Neural progenitor cell (in vitro differentiated cells): ENCODE results near the gene FAM110A. TPM values are rescaled to one million over a fixed set of nuclear protein-coding genes. Genes with fewer than 3 reads are reported as not detected.

Experiments
- DNase-seq: peaks from one replicate; pipeline ENCODE4 v3.0.0-alpha.2; 2016; ENCODE audit warnings: low spot score
- H2AFZ ChIP-seq: fragments of 200-600 bp; sonication (generic); replicated peaks from 2 replicates; pipeline ENCODE4 v1.6.1; 2016; ENCODE audit warnings: antibody characterized with exemption
- H3F3A ChIP-seq: fragments of 200-600 bp; sonication (generic); 2 replicates; pipeline ENCODE4 v1.6.1; 2016; ENCODE audit warnings: antibody characterized with exemption, low read depth
- H3K27ac ChIP-seq: fragments of 200-600 bp; sonication (generic); 2 replicates; pipeline ENCODE4 v1.5.1; 2016; ENCODE audit warnings: mild to moderate bottlenecking
- H3K27me3 ChIP-seq: fragments of 200-600 bp; sonication (generic); 2 replicates; pipeline ENCODE4 v1.6.1; 2016; ENCODE audit warnings: mild to moderate bottlenecking, moderate library complexity
- H3K36me3 ChIP-seq: fragments of 200-600 bp; sonication (generic); 2 replicates; pipeline ENCODE4 v1.5.1; 2016
- H3K4me1 ChIP-seq: fragments of 200-600 bp; sonication (generic); 2 replicates; pipeline ENCODE4 v1.6.1; 2016; ENCODE audit warnings: mixed run types
- H3K4me2 ChIP-seq: fragments of 200-600 bp; sonication (generic); 2 replicates; pipeline ENCODE4 v1.6.1; 2016
- H3K4me3 ChIP-seq: fragments of 200-600 bp; sonication (generic); 2 replicates; pipeline ENCODE4 v1.5.1; 2016
- H3K79me2 ChIP-seq: fragments of 200-600 bp; sonication (generic); 2 replicates; pipeline ENCODE4 v1.6.1; 2016; ENCODE audit warnings: low read depth
- H3K9ac ChIP-seq: fragments of 200-600 bp; sonication (generic); 2 replicates; pipeline ENCODE4 v1.6.1; 2016
- H3K9me3 ChIP-seq: fragments of 200-600 bp; sonication (generic); 2 replicates; pipeline ENCODE4 v1.5.1; 2016; ENCODE audit warnings: low read depth
- H4K20me1 ChIP-seq: fragments of 200-600 bp; sonication (generic); 2 replicates; pipeline ENCODE4 v1.6.1; 2016; ENCODE audit warnings: low read depth
- H3K27ac Mint-ChIP-seq: 3 replicates; pipeline ENCODE4 v1.8.0; 2021; ENCODE audit warnings: mixed read lengths
- H3K27me3 Mint-ChIP-seq: 2 replicates; pipeline ENCODE4 v1.8.0; 2022; ENCODE audit warnings: low read depth, mild to moderate bottlenecking, inconsistent platforms, moderate library complexity, mixed read lengths; ENCODE audit not compliant: insufficient read depth
- H3K36me3 Mint-ChIP-seq: 3 replicates; pipeline ENCODE4 v1.8.0; 2021; ENCODE audit warnings: mixed read lengths
- H3K4me1 Mint-ChIP-seq: 3 replicates; pipeline ENCODE4 v1.8.0; 2021; ENCODE audit warnings: mixed read lengths
- H3K4me3 Mint-ChIP-seq: 3 replicates; pipeline ENCODE4 v1.8.0; 2021; ENCODE audit warnings: mild to moderate bottlenecking, moderate library complexity, mixed read lengths
- H3K9me3 Mint-ChIP-seq: 3 replicates; pipeline ENCODE4 v1.8.0; 2020; ENCODE audit warnings: mixed read lengths
- CTCF ChIP-seq: fragments of 200-600 bp; sonication (generic); IDR thresholded peaks from 2 replicates; pipeline ENCODE4 v1.5.1; 2017; ENCODE audit warnings: antibody characterized with exemption, mild to moderate bottlenecking
- EZH2 ChIP-seq: fragments of 200-600 bp; sonication (generic); IDR thresholded peaks from 2 replicates; pipeline ENCODE4 v1.6.1; 2017; ENCODE audit warnings: antibody characterized with exemption, mild to moderate bottlenecking, moderate library complexity
- EZH2phosphoT487 ChIP-seq: fragments of 200-600 bp; sonication (generic); IDR thresholded peaks from 2 replicates; pipeline ENCODE4 v1.6.1; 2017; ENCODE audit warnings: antibody characterized with exemption
- total RNA-seq: library from RNA; depleted of rRNA; stranded (reverse); fragments of >200 nt; gene quantifications from 2 replicates; pipeline ENCODE4 v1.2.3, GENCODE V29; 2015; ENCODE audit warnings: low replicate concordance

FAM110A gene
- total RNA-seq, 1 donor from 2014 or later = 2.9 TPM

- peaks cover 14% of the 10 kb centered on the region for H3F3A ChIP-seq
- H3K4me2 ChIP-seq = no peak overlapping the region
- peaks cover 20% of the 10 kb centered on the region for H4K20me1 ChIP-seq
- H3K27ac Mint-ChIP-seq = no peak overlapping the region
- no peaks in the 10 kb centered on the region for H3K36me3 ChIP-seq
- H3K4me3 ChIP-seq = no peak overlapping the region
- H3K27ac ChIP-seq = no peak overlapping the region
- peaks cover 4% of the 10 kb centered on the region for H3K9me3 Mint-ChIP-seq
- peaks cover 58% of the 10 kb centered on the region for H3K27me3 ChIP-seq
- H3K4me1 ChIP-seq = peaks cover 6% of the 10 kb centered on the region
- H3K4me1 Mint-ChIP-seq = peaks cover 23% of the 10 kb centered on the region
- TF ChIP-seq CTCF (no peak), EZH2phosphoT487 (no peak), EZH2 (no peak)
- no peak overlapping the region for H3K9ac ChIP-seq
- H3K4me3 Mint-ChIP-seq = no peak overlapping the region
- H3K9me3 ChIP-seq = no peaks in the 10 kb centered on the region
- peaks cover 4% of the 10 kb centered on the region for H3K36me3 Mint-ChIP-seq
- H2AFZ ChIP-seq = no peak overlapping the region
- H3K79me2 ChIP-seq = no peaks in the 10 kb centered on the region
- DNase-seq = no peak
- peaks cover 36% of the 10 kb centered on the region for H3K27me3 Mint-ChIP-seq
Observed at GRCh38 chr20:839626-840025, 6.1 kb downstream of the FAM110A start.

- no peak overlapping the region for H2AFZ ChIP-seq
- peak overlapping the region; percentile 73 for H3K4me3 Mint-ChIP-seq
- peaks cover 12% of the 10 kb centered on the region for H3F3A ChIP-seq
- no peaks in the 10 kb centered on the region for H3K9me3 ChIP-seq
- no peak overlapping the region for H3K27ac Mint-ChIP-seq
- H3K79me2 ChIP-seq = no peaks in the 10 kb centered on the region
- peaks cover 3% of the 10 kb centered on the region for H3K4me1 ChIP-seq
- peak overlapping the region; percentile 71 for H3K4me3 ChIP-seq
- no peaks in the 10 kb centered on the region for H3K36me3 ChIP-seq
- peaks cover 16% of the 10 kb centered on the region for H3K4me1 Mint-ChIP-seq
- H3K9me3 Mint-ChIP-seq = peaks cover 4% of the 10 kb centered on the region
- peaks cover 30% of the 10 kb centered on the region for H3K27me3 Mint-ChIP-seq
- peaks cover 26% of the 10 kb centered on the region for H4K20me1 ChIP-seq
- H3K36me3 Mint-ChIP-seq = peaks cover 4% of the 10 kb centered on the region
- peak overlapping the region; percentile 98 for H3K4me2 ChIP-seq
- H3K27me3 ChIP-seq = peaks cover 61% of the 10 kb centered on the region
- no peak overlapping the region for H3K9ac ChIP-seq
- TF ChIP-seq EZH2phosphoT487 = no peak
- no peak for TF ChIP-seq EZH2
- no peak for TF ChIP-seq CTCF
- no peak overlapping the region for H3K27ac ChIP-seq
- DNase-seq = no peak
Observed at GRCh38 chr20:840503-840857, 7.0 kb downstream of the FAM110A start.

- Histone ChIP-seq H3K36me3 (no peaks in the 10 kb centered on the region), H3K79me2 (no peaks in the 10 kb centered on the region), H3K4me2 (peak overlapping the region; percentile 98), H2AFZ (peak overlapping the region; percentile 80), H3K27ac (no peak overlapping the region), H3K4me1 (peaks cover 3% of the 10 kb centered on the region), H4K20me1 (peaks cover 31% of the 10 kb centered on the region), H3K4me3 (peak overlapping the region; percentile 71), H3K27me3 (peaks cover 66% of the 10 kb centered on the region), H3K9me3 (no peaks in the 10 kb centered on the region), H3F3A (peaks cover 12% of the 10 kb centered on the region), H3K9ac (no peak overlapping the region)
- no peak for TF ChIP-seq EZH2phosphoT487
- no peak for TF ChIP-seq CTCF
- TF ChIP-seq EZH2 = no peak
- no peak overlapping the region for H3K27ac Mint-ChIP-seq
- peak overlapping the region; percentile 73 for H3K4me3 Mint-ChIP-seq
- peak; percentile 30 for DNase-seq
- peaks cover 17% of the 10 kb centered on the region for H3K4me1 Mint-ChIP-seq
- peaks cover 6% of the 10 kb centered on the region for H3K36me3 Mint-ChIP-seq
- H3K9me3 Mint-ChIP-seq = peaks cover 4% of the 10 kb centered on the region
- H3K27me3 Mint-ChIP-seq = peaks cover 30% of the 10 kb centered on the region
Observed at GRCh38 chr20:840858-841567, 7.5 kb downstream of the FAM110A start.
